ENCODE measurements around the gene SWI5.

- TF ChIP-seq CTCF (IDR thresholded peaks at IDR 0.05; ENCODE audit: poor library complexity): no peak
- no peak for TF ChIP-seq EZH2 (IDR thresholded peaks at IDR 0.05; ENCODE audit: borderline replicate concordance)
- no peak for TF ChIP-seq EZH2phosphoT487 (IDR thresholded peaks at IDR 0.05; ENCODE audit: low read depth, severe bottlenecking, unreplicated experiment)
These were observed 9.1 kb downstream of the SWI5 start for GRCh38 chr9:128285033-128285784.

Data from hepatocyte (in vitro differentiated cells).